ENCODE data around the gene MMP24.

Gene MMP24

GRCh38 chr20:35305682-35306556 is 79.4 kb downstream of the MMP24 start:
- no peak for TF ChIP-seq CTCF (IDR thresholded peaks at IDR 0.05)
- Histone ChIP-seq H3K27me3 (no peaks in the 10 kb centered on the region), H3K9me3 (no peaks in the 10 kb centered on the region), H3K4me1 (peaks cover 11 to 47% (median 37%) of the 10 kb centered on the region in 4 donors), H3K36me3 (peaks cover 0 to 8% (median 0%) of the 10 kb centered on the region in 3 donors), H3K27ac (peak overlapping the region; percentile 68 to 77), H3K4me3 (no peak overlapping the region)
- DNase-seq, result peak; percentile 70 to 86
- intact Hi-C loops (cut with DNase I; ENCODE audit: low total_unique reads), result no loop called here

DNA sequence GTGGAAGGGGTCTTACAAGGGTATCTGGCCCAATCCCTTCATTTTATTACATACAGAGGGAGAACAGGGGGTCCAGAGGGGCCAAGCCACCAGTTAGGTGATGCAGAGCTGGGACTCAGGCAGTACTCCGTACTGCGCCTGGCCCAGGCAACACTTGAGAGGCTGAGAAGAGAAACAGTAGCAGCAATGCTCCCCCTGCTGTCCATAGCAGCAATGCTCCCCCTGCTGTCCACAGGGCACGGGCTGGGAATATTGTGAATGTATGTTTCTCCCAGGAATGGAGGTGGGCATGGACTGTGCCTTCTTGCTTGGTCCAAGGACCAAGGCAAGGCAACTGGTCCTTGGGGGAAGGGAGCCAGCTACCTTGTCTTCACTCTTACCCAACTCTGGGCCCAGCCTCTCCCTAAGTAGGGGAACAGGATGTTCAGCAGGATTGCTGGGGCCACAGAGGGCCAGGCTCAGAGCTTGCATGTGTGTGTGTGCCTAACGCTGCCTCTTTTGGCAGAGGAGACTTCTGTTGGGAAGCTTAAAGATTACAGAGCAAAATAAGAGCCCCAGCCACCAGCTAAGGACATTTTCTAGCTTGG is 80.5 kb downstream of the MMP24 start:
- Histone ChIP-seq H3K9me3 (no peaks in the 10 kb centered on the region), H3K27ac (peak overlapping the region; percentile 68 to 77), H3K27me3 (no peaks in the 10 kb centered on the region), H3K36me3 (peaks cover 0 to 8% (median 0%) of the 10 kb centered on the region in 3 donors), H3K4me3 (no peak overlapping the region), H3K4me1 (peaks cover 11 to 47% (median 37%) of the 10 kb centered on the region in 4 donors)
- intact Hi-C loops (cut with DNase I; ENCODE audit: low total_unique reads), result no loop called here
- TF ChIP-seq CTCF (IDR thresholded peaks at IDR 0.05), result peak; percentile 38 to 43
- DNase-seq, result peak in 1 of 2 donors; percentile 76

DNA sequence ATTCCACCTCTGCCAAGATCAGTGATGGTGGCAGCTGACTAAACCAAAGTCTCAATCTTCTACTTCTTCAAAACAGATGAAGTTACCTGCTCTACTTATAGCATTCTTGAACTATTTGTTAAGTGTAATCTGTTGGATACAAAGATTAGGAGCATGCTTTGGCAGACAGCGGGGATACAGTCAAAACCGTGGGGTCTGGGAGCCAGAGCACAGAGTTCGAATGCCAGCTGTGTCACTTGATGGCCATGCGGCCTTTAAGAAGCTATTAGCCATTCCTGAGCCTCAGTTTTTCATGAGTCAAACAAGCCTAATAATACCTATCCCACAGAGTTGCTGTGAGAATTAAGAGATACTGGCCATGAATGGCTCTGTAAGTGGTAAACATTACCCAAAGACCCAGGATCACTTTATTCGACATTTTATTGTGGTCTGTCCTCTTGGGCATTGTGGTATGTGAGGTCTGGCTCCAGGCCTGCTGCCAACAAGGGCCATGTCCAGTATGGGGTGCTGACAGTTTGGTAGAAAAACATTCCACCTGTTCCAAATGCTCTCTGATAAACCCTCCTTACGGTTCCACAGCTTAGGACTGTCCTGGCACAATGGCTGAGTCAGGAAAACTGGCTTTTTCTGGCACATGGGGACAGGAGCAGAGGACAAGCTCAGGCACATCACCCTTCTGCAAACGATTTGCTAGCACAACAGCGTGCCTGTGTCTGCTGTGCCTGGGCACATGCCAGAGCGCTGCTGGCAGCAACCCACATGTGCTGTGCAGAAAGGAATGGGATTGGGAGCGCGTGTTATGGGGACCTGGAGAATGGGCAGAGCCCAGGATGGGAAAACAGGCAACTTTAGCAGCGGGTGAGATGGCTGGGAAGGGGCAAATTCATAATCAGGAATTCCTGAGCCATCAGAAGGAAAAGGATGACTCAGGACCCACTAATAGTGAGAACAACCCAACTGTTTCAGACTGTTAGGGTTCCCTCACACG is 81.5 kb downstream of the MMP24 start:
- H3K27me3 ChIP-seq, result no peaks in the 10 kb centered on the region
- peak overlapping the region; percentile 68 to 77 for H3K27ac ChIP-seq
- no peak for TF ChIP-seq CTCF (IDR thresholded peaks at IDR 0.05)
- DNase-seq, result peak; percentile 56 to 92
- intact Hi-C loops (cut with DNase I; ENCODE audit: low total_unique reads), result no loop called here
- peaks cover 0 to 7% (median 0%) of the 10 kb centered on the region in 3 donors for H3K36me3 ChIP-seq
- H3K9me3 ChIP-seq, result no peaks in the 10 kb centered on the region
- H3K4me1 ChIP-seq, result peaks cover 11 to 47% (median 37%) of the 10 kb centered on the region in 4 donors
- H3K4me3 ChIP-seq, result no peak overlapping the region

DNA sequence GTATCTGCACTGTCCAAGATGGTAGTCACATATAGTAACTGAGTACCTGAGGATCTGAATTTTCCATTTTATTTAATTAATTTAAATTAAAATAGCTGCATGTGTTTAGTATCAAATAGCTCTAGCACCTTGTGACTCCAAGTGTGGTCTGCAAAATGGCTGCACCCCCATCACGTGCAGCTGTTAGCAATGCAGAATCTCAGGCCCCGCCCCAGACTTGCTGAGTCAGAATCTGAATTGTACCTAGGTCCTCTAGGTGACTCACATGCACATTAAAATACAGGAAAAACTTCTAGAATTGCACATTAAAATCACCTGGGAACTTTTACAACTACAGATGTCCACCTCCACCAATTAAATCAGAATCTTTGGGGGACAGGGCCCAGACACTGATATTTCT is 84.9 kb downstream of the MMP24 start:
- Histone ChIP-seq H3K27me3 (no peaks in the 10 kb centered on the region), H3K4me1 (peaks cover 11 to 27% (median 23%) of the 10 kb centered on the region in 4 donors), H3K9me3 (no peaks in the 10 kb centered on the region), H3K27ac (no peak overlapping the region), H3K36me3 (peaks cover 0 to 17% (median 4%) of the 10 kb centered on the region in 3 donors), H3K4me3 (no peak overlapping the region)
- intact Hi-C loops (cut with DNase I; ENCODE audit: low total_unique reads), result no loop called here
- no peak for TF ChIP-seq CTCF (IDR thresholded peaks at IDR 0.05)
- DNase-seq, result no peak

DNA sequence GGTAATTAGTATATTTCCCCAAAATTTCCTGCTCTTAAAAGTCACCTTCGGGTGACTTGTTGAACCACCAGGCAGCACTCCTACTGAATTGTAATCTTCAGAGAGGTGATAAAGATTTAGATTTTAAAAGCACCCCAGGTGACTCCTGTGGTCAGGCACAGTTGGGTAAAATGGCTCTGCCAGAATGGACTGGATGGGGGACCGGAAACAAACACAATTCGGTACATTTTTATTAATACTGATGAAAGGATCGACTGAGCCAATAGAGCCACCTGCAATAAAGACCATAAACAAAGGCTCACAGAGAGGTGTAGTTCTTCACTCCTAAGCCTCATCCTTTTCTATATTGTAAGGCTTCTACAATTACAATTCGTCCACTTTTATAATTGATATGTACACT is 85.3 kb downstream of the MMP24 start:
- H3K27ac ChIP-seq, result no peak overlapping the region
- no peak for TF ChIP-seq CTCF (IDR thresholded peaks at IDR 0.05)

More for the DNA sequence above, 85.3 kb downstream of the MMP24 start:
- DNase-seq, result no peak
- Histone ChIP-seq H3K4me1 (peaks cover 8 to 22% (median 19%) of the 10 kb centered on the region in 4 donors), H3K27me3 (no peaks in the 10 kb centered on the region), H3K9me3 (no peaks in the 10 kb centered on the region), H3K4me3 (no peak overlapping the region), H3K36me3 (peaks cover 0 to 17% (median 4%) of the 10 kb centered on the region in 3 donors)
- intact Hi-C loops (cut with DNase I; ENCODE audit: low total_unique reads), result no loop called here

Data from tibial artery (tissue), 4 donors.